Measurements from ENCODE around the gene NFIC.
A peak's percentile ranks its signal among the peaks of the same experiment; 100 is the strongest.
"Not testable (repeated sequence)": the region's sequence is repeated elsewhere in the genome, so short reads cannot be mapped to it uniquely, and the experiment has no call there.

NFIC gene

GRCh38 chr19:3497757-3498520 is 131.6 kb downstream of the NFIC start:
- DNase-seq: no peak

- no peak for DNase-seq
Observed at GRCh38 chr19:3499738-3500428, 133.5 kb downstream of the NFIC start.

- peak; percentile 93 for DNase-seq
Observed at GRCh38 chr19:3500429-3501101, 134.2 kb downstream of the NFIC start, which contains the start of gene DOHH. Gene DOHH (minus strand): TSS chr19:3500674. CDS start chr19:3496814, 3,860 bp downstream.

- no peak for DNase-seq
Observed at GRCh38 chr19:3501780-3502179, 135.4 kb downstream of the NFIC start.

GRCh38 chr19:3503036-3503572 is 136.7 kb downstream of the NFIC start:
- DNase-seq: no peak

- no peak for DNase-seq
Observed at GRCh38 chr19:3504735-3505134, 138.4 kb downstream of the NFIC start.

GRCh38 chr19:3505598-3506383 is 139.4 kb downstream of the NFIC start, which contains the start of gene FZR1:
Gene FZR1 (plus strand): TSS chr19:3506311. CDS start chr19:3522990, 16,679 bp downstream.
- DNase-seq: peak; percentile 96

GRCh38 chr19:3506384-3507340 is 140.3 kb downstream of the NFIC start:
- no peak for DNase-seq

GRCh38 chr19:3507371-3508120 is 141.2 kb downstream of the NFIC start:
- no peak for DNase-seq

- not testable (repeated sequence) for DNase-seq
Observed at GRCh38 chr19:3508121-3508661, 141.8 kb downstream of the NFIC start.

GRCh38 chr19:3508771-3509535 is 142.6 kb downstream of the NFIC start:
- DNase-seq: no peak

- no peak for DNase-seq
Observed at GRCh38 chr19:3509566-3509989, 143.2 kb downstream of the NFIC start.

GRCh38 chr19:3510727-3511126 is 144.3 kb downstream of the NFIC start:
- DNase-seq: no peak

GRCh38 chr19:3511506-3512251 is 145.3 kb downstream of the NFIC start:
- no peak for DNase-seq

GRCh38 chr19:3512562-3513228 is 146.3 kb downstream of the NFIC start:
- DNase-seq: no peak

- no peak for DNase-seq
Observed at GRCh38 chr19:3513229-3514140, 147.1 kb downstream of the NFIC start.

- no peak for DNase-seq
Observed at GRCh38 chr19:3514930-3515329, 148.5 kb downstream of the NFIC start.
